ENCODE measurements around the gene LDLRAP1.
"Not testable (repeated sequence)": the region's sequence is repeated elsewhere in the genome, so short reads cannot be mapped to it uniquely, and the experiment has no call there.

- not testable (repeated sequence) for TF ChIP-seq CTCF (IDR thresholded peaks at IDR 0.05); POLR2A (IDR thresholded peaks at IDR 0.05; ENCODE audit: low read depth)
These were observed 45.4 kb downstream of the LDLRAP1 start for GRCh38 chr1:25588786-25589185.
